Stomach (tissue), 9 donors: Measurements from ENCODE around the gene CEACAM4. TPM values are rescaled to one million over a fixed set of nuclear protein-coding genes. Genes with fewer than 3 reads are reported as not detected.
A peak's percentile ranks its signal among the peaks of the same experiment; 100 is the strongest.
"Not testable (repeated sequence)": the region's sequence is repeated elsewhere in the genome, so short reads cannot be mapped to it uniquely, and the experiment has no call there.

Experiments
- DNase-seq, 2 donors: peaks; one replicate each; pipeline versions ENCODE4 v3.0.0 to v3.0.0-alpha.2; 2013 to 2019
- H3K27ac ChIP-seq, 5 donors: fragments of 200-600 bp in 4 of 5; sonication (generic) in 4 of 5; one replicate each; pipeline ENCODE4 v1.5.1; 2013 to 2019; ENCODE audit warnings: mild to moderate bottlenecking in 1 of 5, moderate library complexity in 1 of 5
- H3K27me3 ChIP-seq, 3 donors: fragments of 200-600 bp; sonication (generic); one replicate each; pipeline ENCODE4 v1.5.1; 2017 to 2019; ENCODE audit warnings: mixed run types in 1 of 3
- H3K36me3 ChIP-seq, 4 donors: fragments of 200-600 bp; sonication (generic); 1 replicate in 3 of 4; 2 replicates in 1 of 4; pipeline ENCODE4 v1.5.1; 2016 to 2019
- H3K4me1 ChIP-seq, 4 donors: fragments of 200-600 bp; sonication (generic); one replicate each; pipeline ENCODE4 v1.5.1; 2016 to 2019
- H3K4me3 ChIP-seq, 4 donors: fragments of 200-600 bp; sonication (generic) in 3 of 4; one replicate each; pipeline ENCODE4 v1.5.1; 2016 to 2019; ENCODE audit warnings: mild to moderate bottlenecking in 1 of 4
- H3K9me3 ChIP-seq, 4 donors: fragments of 200-600 bp; sonication (generic); one replicate each; pipeline ENCODE4 v1.5.1; 2016 to 2019
- CTCF ChIP-seq, 7 experiments: fragments of 450-650 bp in 4 of 7; fragments of 200-600 bp in 3 of 7; sonication (generic) in 3 of 7; IDR thresholded peaks; one replicate each; pipeline ENCODE4 v1.5.1; 2016 to 2019; ENCODE audit warnings: antibody characterized with exemption in 7 of 7, control low read depth in 2 of 7, mild to moderate bottlenecking in 1 of 7
- EP300 ChIP-seq: sonication (generic); formaldehyde crosslinking; IDR thresholded peaks from one replicate; pipeline ENCODE4 v1.6.1; 2017; ENCODE audit warnings: antibody characterized with exemption
- POLR2A ChIP-seq, 4 donors: fragments of 450-650 bp; IDR thresholded peaks; one replicate each; pipeline ENCODE4 v1.6.1; 2016; ENCODE audit warnings: antibody characterized with exemption in 4 of 4, control low read depth in 2 of 4, mild to moderate bottlenecking in 1 of 4, moderate library complexity in 1 of 4
- POLR2AphosphoS5 ChIP-seq, 3 donors: sonication (generic); formaldehyde crosslinking; IDR thresholded peaks; one replicate each; pipeline ENCODE4 v1.6.1; 2016; ENCODE audit warnings: antibody characterized with exemption in 3 of 3
- WGBS, 5 donors: extraction: QIAGEN DNeasy Blood & Tissue Kit in 3 of 5; methylation state at CpG; one replicate each; pipeline versions ENCODE4 v1.1.5 to v1.1.7; 2013 to 2018; 5-methylcytosine and 5-hydroxymethylcytosine counted together
- intact Hi-C: fragments of 100-400 bp; cut with DNase I; formaldehyde crosslinking; loops from one replicate; pipeline ENCODE4 v1.15.1; 2023; ENCODE audit warnings: low total_unique reads
- polyA plus RNA-seq, 3 donors: library from polyadenylated mRNA; stranded (reverse); fragments of 200-250 nt; gene quantifications; one replicate each; pipeline ENCODE4 v1.2.3, GENCODE V29; 2013
- total RNA-seq, 5 donors: library from RNA; depleted of rRNA; stranded (reverse); fragments of >200 nt; gene quantifications; one replicate each; pipeline versions ENCODE4 v1.1.0 to v1.2.3, GENCODE V29; 2014 to 2016
- donor health status: healthy with polysubstance abuse.
- donor health status: Bipolar disorder and iron deficiency.
- donor health status: healthy.

CEACAM4 gene
- total and polyA plus RNA-seq, 8 donors: 0.63 to 8.3 (median 1.4) TPM; not detected in 4

GRCh38 chr19:41657157-41657556, 30.3 kb upstream of the CEACAM4 start:
- Histone ChIP-seq H3K4me1 (peaks cover 0 to 8% (median 6%) of the 10 kb centered on the region in 4 donors), H3K27ac (no peak overlapping the region), H3K36me3 (no peaks in the 10 kb centered on the region), H3K27me3 (peaks cover 0 to 24% (median 4%) of the 10 kb centered on the region in 3 donors), H3K9me3 (no peaks in the 10 kb centered on the region), H3K4me3 (no peak overlapping the region)
- TF ChIP-seq POLR2AphosphoS5 (IDR thresholded peaks at IDR 0.05) (no peak), CTCF (IDR thresholded peaks at IDR 0.05) (no peak), POLR2A (IDR thresholded peaks at IDR 0.05) (no peak), EP300 (no peak)
- DNase-seq: peak in 1 of 2 donors; percentile 13
- intact Hi-C loops: no loop called here
- 7 to 45% (median 27%) methylated on average over 2 of the region's 2 CpGs for WGBS, 5 donors

DNA sequence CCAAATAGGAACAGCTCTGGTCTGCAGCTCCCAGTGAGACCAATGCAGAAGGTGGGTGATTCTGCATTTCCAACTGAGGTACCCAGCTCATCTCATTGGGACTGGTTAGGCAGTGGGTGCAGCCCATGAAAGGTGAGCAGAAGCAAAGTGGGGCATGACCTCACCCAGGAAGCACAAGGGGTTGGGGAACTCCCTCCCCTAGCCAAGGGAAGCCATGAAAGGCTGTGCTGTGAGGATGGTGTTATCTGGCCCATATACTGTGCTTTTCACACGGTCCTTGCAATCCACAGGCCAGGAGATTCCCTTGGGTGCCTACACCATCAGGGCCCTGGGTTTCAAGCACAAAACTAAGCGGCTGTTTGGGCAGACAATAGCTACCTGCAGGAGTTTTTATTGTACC, 29.9 kb upstream of the CEACAM4 start:
- H3K27ac ChIP-seq, H3K36me3 ChIP-seq, H3K4me3 ChIP-seq, H3K9me3 ChIP-seq, intact Hi-C loops, DNase-seq, H3K4me1 ChIP-seq: not testable (repeated sequence)
- peaks cover 0 to 26% (median 4%) of the 10 kb centered on the region in 3 donors for H3K27me3 ChIP-seq
- WGBS, 5 donors: 47 to 72% (median 57%) methylated on average over 2 of the region's 2 CpGs; no CpG with 5 or more reads in 1 of the 5 donors

DNA sequence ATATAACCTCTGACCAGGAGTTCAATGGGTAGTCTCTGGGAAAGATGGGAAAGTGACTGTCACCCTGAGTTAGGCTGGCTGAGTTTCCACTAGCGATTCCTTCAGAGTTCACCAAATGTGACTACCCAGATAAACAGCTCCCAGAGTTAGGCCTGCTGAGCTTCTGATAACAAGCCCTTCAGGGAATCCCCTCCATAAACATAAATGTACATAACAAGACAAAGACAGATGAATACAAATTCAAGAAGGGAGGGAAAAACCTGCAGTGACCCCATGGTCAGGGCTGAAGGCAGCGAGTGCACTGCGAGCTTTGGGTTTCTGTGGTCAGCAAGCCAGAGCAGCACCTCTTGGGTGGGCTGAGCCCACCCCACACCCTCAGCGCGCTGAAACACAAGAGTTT, 25.4 kb upstream of the CEACAM4 start:
- WGBS, 5 donors: 60 to 74% (median 71%) methylated on average over 5 of the region's 5 CpGs
- no peak for DNase-seq

DNA sequence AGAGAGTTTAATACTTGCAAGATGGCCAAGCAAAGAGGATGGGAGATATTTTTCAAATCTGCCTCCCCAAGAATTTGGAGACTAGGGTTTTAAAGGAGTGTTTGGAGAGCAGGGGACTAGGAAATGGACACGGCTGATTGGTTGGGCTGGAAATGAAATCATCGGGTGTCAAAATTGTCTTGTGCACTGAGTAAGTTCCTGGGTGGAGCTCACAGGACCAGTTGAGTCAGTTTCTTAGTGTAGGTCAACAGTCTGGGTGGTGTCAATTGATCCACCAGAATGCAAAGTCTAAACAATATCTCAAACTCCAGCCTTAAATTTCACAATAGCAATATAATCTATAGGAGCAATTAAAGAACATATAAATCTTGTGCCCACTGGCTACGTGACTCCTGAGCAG, 23.0 kb upstream of the CEACAM4 start:
- peak in 1 of 2 donors; percentile 68 for DNase-seq
- Histone ChIP-seq H3K4me3 (no peak overlapping the region), H3K9me3 (no peaks in the 10 kb centered on the region), H3K27me3 (peaks cover 0 to 11% (median 0%) of the 10 kb centered on the region in 3 donors), H3K4me1 (peaks cover 4 to 8% (median 6%) of the 10 kb centered on the region in 4 donors), H3K36me3 (no peaks in the 10 kb centered on the region), H3K27ac (peak overlapping the region in 2 of 5 donors; percentile 1 to 43)
- no peak for TF ChIP-seq EP300
- TF ChIP-seq POLR2A (IDR thresholded peaks at IDR 0.05): no peak
- TF ChIP-seq POLR2AphosphoS5 (IDR thresholded peaks at IDR 0.05): no peak
- TF ChIP-seq CTCF (IDR thresholded peaks at IDR 0.05): no peak
- WGBS, 5 donors: 42 to 47% (median 45%) methylated on average over 3 of the region's 3 CpGs
- intact Hi-C loops: no loop called here

More for the DNA sequence above, 25.4 kb upstream of the CEACAM4 start:
- Histone ChIP-seq H3K27me3 (peaks cover 0 to 19% (median under 1%) of the 10 kb centered on the region in 3 donors), H3K4me3 (no peak overlapping the region), H3K9me3 (no peaks in the 10 kb centered on the region), H3K4me1 (peaks cover 5 to 12% (median 8%) of the 10 kb centered on the region in 4 donors), H3K36me3 (no peaks in the 10 kb centered on the region), H3K27ac (no peak overlapping the region)
- no peak for TF ChIP-seq CTCF (IDR thresholded peaks at IDR 0.05)
- TF ChIP-seq EP300: no peak
- TF ChIP-seq POLR2A (IDR thresholded peaks at IDR 0.05): no peak
- no peak for TF ChIP-seq POLR2AphosphoS5 (IDR thresholded peaks at IDR 0.05)
- intact Hi-C loops: no loop called here

DNA sequence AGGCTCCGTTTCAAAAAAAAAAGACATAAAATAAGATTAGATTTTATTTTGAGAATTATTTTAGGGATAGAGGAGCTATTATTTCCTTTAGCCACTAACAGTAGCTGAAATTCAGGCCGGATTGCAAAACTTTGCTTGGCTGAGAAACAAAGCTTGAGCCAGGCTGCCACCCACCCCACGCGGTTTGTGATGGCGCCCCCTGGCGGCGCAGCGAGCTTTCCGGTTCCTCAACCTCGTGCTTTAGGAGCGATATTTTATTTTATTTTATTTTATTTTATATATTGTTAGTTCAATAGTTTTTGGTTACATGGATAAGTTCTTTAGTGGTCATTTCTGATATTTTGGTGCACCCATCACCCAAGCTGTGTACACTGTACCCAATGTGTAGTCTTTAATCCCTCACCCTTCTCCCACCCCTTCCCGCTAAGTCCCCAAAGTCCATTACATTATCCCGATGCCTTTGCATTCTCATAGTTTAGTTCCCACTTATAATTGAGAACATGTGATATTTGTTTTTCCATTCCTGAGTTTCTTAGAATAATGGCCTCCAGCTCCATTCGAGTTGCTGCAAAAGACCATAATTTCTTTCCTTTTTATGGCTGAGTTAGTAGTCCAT, 19.8 kb upstream of the CEACAM4 start:
- intact Hi-C loops: no loop called here
- H3K4me1 ChIP-seq: peaks cover 0 to 8% (median 6%) of the 10 kb centered on the region in 4 donors
- no peaks in the 10 kb centered on the region for H3K9me3 ChIP-seq
- no peaks in the 10 kb centered on the region for H3K36me3 ChIP-seq
- no peak overlapping the region for H3K4me3 ChIP-seq
- DNase-seq: no peak
- no peak for TF ChIP-seq EP300
- TF ChIP-seq CTCF (IDR thresholded peaks at IDR 0.05): peak in 1 of 7 experiments; percentile 22
- no peak for TF ChIP-seq POLR2A (IDR thresholded peaks at IDR 0.05)
- TF ChIP-seq POLR2AphosphoS5 (IDR thresholded peaks at IDR 0.05): no peak
- H3K27me3 ChIP-seq: no peaks in the 10 kb centered on the region
- H3K27ac ChIP-seq: no peak overlapping the region
- 36 to 61% (median 43%) methylated on average over 14 of the region's 14 CpGs for WGBS, 5 donors
